PC-3 (cell line): ENCODE data around the gene BACH2. TPM values are rescaled to one million over a fixed set of nuclear protein-coding genes. Genes with fewer than 3 reads are reported as not detected.
A peak's percentile ranks its signal among the peaks of the same experiment; 100 is the strongest.
"Not testable (repeated sequence)": the region's sequence is repeated elsewhere in the genome, so short reads cannot be mapped to it uniquely, and the experiment has no call there.

Experiments
- ATAC-seq: fragments of 200-7000 bp; cut with Tn5 transposase; 2 replicates; pipeline ENCODE4 v1.9.1; 2020; ENCODE audit warnings: mild to moderate bottlenecking, moderate library complexity
- BruUV-seq: library from RNA; stranded (reverse); fragments of 400-500 nt; replicated peaks from 2 replicates; lab custom pipeline; 2021; lab: Mats Ljungman, UMichigan
- CTCF ChIA-PET: fragments of 300-600 bp; sonication (Branson Sonifier 250); formaldehyde crosslinking; loops from one replicate; lab custom pipeline; 2022; ENCODE audit warnings: antibody characterized with exemption; lab: Charles Lee
- POLR2A ChIA-PET: fragments of 300-600 bp; sonication (Branson Sonifier 250); formaldehyde crosslinking; loops from one replicate; lab custom pipeline; 2022; ENCODE audit warnings: antibody characterized with exemption; ENCODE audit not compliant: unreplicated experiment; lab: Charles Lee
- DNase-seq: peaks from one replicate; pipeline ENCODE4 v3.0.0-alpha.2; 2015
- H2AFZ ChIP-seq: fragments of 300-600 bp; sonication (generic); 2 replicates; pipeline ENCODE4 v1.6.0; 2016; ENCODE audit warnings: antibody characterized with exemption, low read length
- H3F3A ChIP-seq: fragments of 300-600 bp; sonication (generic); one replicate; pipeline ENCODE4 v1.6.0; 2017; ENCODE audit warnings: antibody characterized with exemption, low read length, control low read depth, mild to moderate bottlenecking; ENCODE audit not compliant: unreplicated experiment
- H3K27ac ChIP-seq: fragments of 300-600 bp; sonication (generic); 2 replicates; pipeline ENCODE4 v1.5.1; 2016; ENCODE audit warnings: mild to moderate bottlenecking, low read length
- H3K27me3 ChIP-seq: fragments of 300-600 bp; sonication (generic); 2 replicates; pipeline ENCODE4 v1.6.1; 2016; ENCODE audit warnings: low read length, mixed read lengths
- H3K36me3 ChIP-seq: fragments of 300-600 bp; sonication (generic); 2 replicates; pipeline ENCODE4 v1.6.1; 2016; ENCODE audit warnings: low read depth, mixed run types, low read length, mixed read lengths
- H3K4me1 ChIP-seq: fragments of 300-600 bp; sonication (generic); 2 replicates; pipeline ENCODE4 v1.5.1; 2016; ENCODE audit warnings: low read length; ENCODE audit not compliant: insufficient read depth
- H3K4me2 ChIP-seq: fragments of 300-600 bp; sonication (generic); 2 replicates; pipeline ENCODE4 v1.6.0; 2016; ENCODE audit warnings: low read length
- H3K4me3 ChIP-seq: fragments of 300-600 bp; sonication (generic); 2 replicates; pipeline ENCODE4 v1.5.1; 2016; ENCODE audit warnings: mild to moderate bottlenecking, low read length, mixed read lengths
- H3K79me2 ChIP-seq: fragments of 300-600 bp; sonication (generic); 2 replicates; pipeline ENCODE4 v1.6.1; 2017; ENCODE audit warnings: low read length, mixed read lengths
- H3K9ac ChIP-seq: fragments of 300-600 bp; sonication (generic); 2 replicates; pipeline ENCODE4 v1.6.0; 2016; ENCODE audit warnings: mild to moderate bottlenecking, low read length
- H3K9me2 ChIP-seq: fragments of 300-600 bp; sonication (generic); replicated peaks from 2 replicates; pipeline ENCODE4 v1.6.1; 2016; ENCODE audit warnings: mixed run types, low read length, mixed read lengths
- H3K9me3 ChIP-seq: fragments of 300-600 bp; sonication (generic); 2 replicates; pipeline ENCODE4 v1.6.1; 2016; ENCODE audit warnings: low read length, mixed read lengths
- H4K20me1 ChIP-seq: fragments of 300-600 bp; sonication (generic); 2 replicates; pipeline ENCODE4 v1.6.1; 2016; ENCODE audit warnings: low read length, mixed read lengths
- CTCF ChIP-seq: fragments of 300-600 bp; sonication (generic); conservative IDR thresholded peaks from 2 replicates; pipeline ENCODE4 v1.5.1; 2017; ENCODE audit warnings: antibody characterized with exemption, low read depth, mild to moderate bottlenecking, low read length
- EZH2 ChIP-seq: fragments of 300-600 bp; sonication (generic); IDR thresholded peaks from one replicate; pipeline ENCODE4 v1.6.1; 2017; ENCODE audit warnings: antibody characterized with exemption, mild to moderate bottlenecking, low read length; ENCODE audit not compliant: unreplicated experiment
- EZH2phosphoT487 ChIP-seq: fragments of 300-600 bp; sonication (generic); IDR thresholded peaks from 2 replicates; pipeline ENCODE4 v1.6.1; 2018; ENCODE audit warnings: mild to moderate bottlenecking, antibody characterized with exemption, low read length, borderline replicate concordance
- intact Hi-C: fragments of 100-400 bp; cut with micrococcal nuclease; formaldehyde crosslinking; loops from 2 replicates; pipeline ENCODE4 v1.9.0; 2023
- total RNA-seq: library from RNA; depleted of rRNA; stranded (reverse); fragments of >200 nt; gene quantifications from 2 replicates; pipeline ENCODE4 v1.2.3, GENCODE V29; 2014

Gene BACH2
- total RNA-seq, 1 experiment from 2014 or later, result 7.0 TPM

- intact Hi-C loops, result no loop called here
- Histone ChIP-seq H3F3A (no peaks in the 10 kb centered on the region), H3K36me3 (no peaks in the 10 kb centered on the region), H3K9ac (no peak overlapping the region), H3K27ac (no peak overlapping the region), H3K9me3 (no peaks in the 10 kb centered on the region), H4K20me1 (no peaks in the 10 kb centered on the region), H3K27me3 (no peaks in the 10 kb centered on the region), H2AFZ (no peak overlapping the region), H3K4me2 (no peak overlapping the region), H3K79me2 (no peaks in the 10 kb centered on the region), H3K9me2 (no peaks in the 10 kb centered on the region), H3K4me1 (0 out of 2 replicates have a peak, but pooled peaks cover 4% of the 10 kb centered on the region), H3K4me3 (no peak overlapping the region)
- CTCF ChIA-PET, result no interaction called here
- peak; percentile 19 for DNase-seq
- no peak for ATAC-seq
- TF ChIP-seq CTCF (no peak), EZH2 (no peak), EZH2phosphoT487 (no peak)
- no TSS peak for BruUV-seq
- POLR2A ChIA-PET, result no interaction called here
These were observed 127.9 kb downstream of the BACH2 start for GRCh38 chr6:90168693-90169131.

- H3K27me3 ChIP-seq, result no peaks in the 10 kb centered on the region
- no peak for TF ChIP-seq EZH2phosphoT487
- no peak for TF ChIP-seq EZH2
- no peak for TF ChIP-seq CTCF
- no peaks in the 10 kb centered on the region for H3F3A ChIP-seq
- no peak overlapping the region for H3K27ac ChIP-seq
- no peaks in the 10 kb centered on the region for H4K20me1 ChIP-seq
- no peak overlapping the region for H3K9ac ChIP-seq
- no peaks in the 10 kb centered on the region for H3K9me2 ChIP-seq
- ATAC-seq (no peak), DNase-seq (no peak)
- no peak overlapping the region for H2AFZ ChIP-seq
- CTCF ChIA-PET, result no interaction called here
- H3K4me1 ChIP-seq, result 0 out of 2 replicates have a peak, but pooled peaks cover 4% of the 10 kb centered on the region
- intact Hi-C loops, result no loop called here
- no peaks in the 10 kb centered on the region for H3K36me3 ChIP-seq
- H3K4me2 ChIP-seq, result no peak overlapping the region
- H3K79me2 ChIP-seq, result no peaks in the 10 kb centered on the region
- no peaks in the 10 kb centered on the region for H3K9me3 ChIP-seq
- H3K4me3 ChIP-seq, result no peak overlapping the region
- BruUV-seq, result no TSS peak
- POLR2A ChIA-PET, result interaction anchor here (0.6 kb wide), 1 partner anchor 473 kb away, joined by 4 read pairs; no protein-coding TSS in a partner anchor
These were observed 128.9 kb downstream of the BACH2 start for GRCh38 chr6:90167514-90168379.

- H3K9me2 ChIP-seq, CTCF ChIA-PET, H3K9me3 ChIP-seq, H3K4me2 ChIP-seq, intact Hi-C loops, H2AFZ ChIP-seq, H4K20me1 ChIP-seq, H3K27me3 ChIP-seq, DNase-seq, H3K36me3 ChIP-seq, BruUV-seq, H3K9ac ChIP-seq, H3K4me1 ChIP-seq, H3K79me2 ChIP-seq, H3K4me3 ChIP-seq, H3F3A ChIP-seq, H3K27ac ChIP-seq, POLR2A ChIA-PET, ATAC-seq: not testable (repeated sequence)
These were observed 130.3 kb downstream of the BACH2 start for GRCh38 chr6:90166155-90166924.
